ENCODE results near the gene COLEC12.

DNA sequence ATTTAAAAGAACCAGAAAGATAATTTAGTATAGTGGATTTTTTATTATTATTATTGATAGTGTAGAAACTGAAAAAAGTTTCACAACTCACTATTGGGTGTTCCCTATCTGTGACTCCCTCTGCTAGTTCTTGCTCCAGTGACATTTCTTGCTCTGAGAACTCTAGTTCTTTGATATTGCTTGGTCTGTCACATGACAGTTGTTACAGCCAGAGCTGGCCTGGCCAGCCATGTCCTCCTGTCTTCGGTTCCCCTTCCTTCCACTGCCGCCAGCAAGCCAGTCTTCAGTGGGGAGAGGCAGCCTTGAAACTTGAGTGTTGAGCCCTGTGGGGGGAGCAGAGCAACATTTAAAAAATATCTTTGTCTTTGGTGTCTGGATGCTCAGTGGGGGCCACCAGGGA lies 225.0 kb downstream of the COLEC12 start:
- TF ChIP-seq, protein P1, sequence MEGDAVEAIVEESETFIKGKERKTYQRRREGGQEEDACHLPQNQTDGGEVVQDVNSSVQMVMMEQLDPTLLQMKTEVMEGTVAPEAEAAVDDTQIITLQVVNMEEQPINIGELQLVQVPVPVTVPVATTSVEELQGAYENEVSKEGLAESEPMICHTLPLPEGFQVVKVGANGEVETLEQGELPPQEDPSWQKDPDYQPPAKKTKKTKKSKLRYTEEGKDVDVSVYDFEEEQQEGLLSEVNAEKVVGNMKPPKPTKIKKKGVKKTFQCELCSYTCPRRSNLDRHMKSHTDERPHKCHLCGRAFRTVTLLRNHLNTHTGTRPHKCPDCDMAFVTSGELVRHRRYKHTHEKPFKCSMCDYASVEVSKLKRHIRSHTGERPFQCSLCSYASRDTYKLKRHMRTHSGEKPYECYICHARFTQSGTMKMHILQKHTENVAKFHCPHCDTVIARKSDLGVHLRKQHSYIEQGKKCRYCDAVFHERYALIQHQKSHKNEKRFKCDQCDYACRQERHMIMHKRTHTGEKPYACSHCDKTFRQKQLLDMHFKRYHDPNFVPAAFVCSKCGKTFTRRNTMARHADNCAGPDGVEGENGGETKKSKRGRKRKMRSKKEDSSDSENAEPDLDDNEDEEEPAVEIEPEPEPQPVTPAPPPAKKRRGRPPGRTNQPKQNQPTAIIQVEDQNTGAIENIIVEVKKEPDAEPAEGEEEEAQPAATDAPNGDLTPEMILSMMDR (IDR thresholded peaks at IDR 0.05), result no peak
- TF ChIP-seq EP300 (IDR thresholded peaks at IDR 0.05), result no peak
